ENCODE measurements around the gene UQCC5.

DNA sequence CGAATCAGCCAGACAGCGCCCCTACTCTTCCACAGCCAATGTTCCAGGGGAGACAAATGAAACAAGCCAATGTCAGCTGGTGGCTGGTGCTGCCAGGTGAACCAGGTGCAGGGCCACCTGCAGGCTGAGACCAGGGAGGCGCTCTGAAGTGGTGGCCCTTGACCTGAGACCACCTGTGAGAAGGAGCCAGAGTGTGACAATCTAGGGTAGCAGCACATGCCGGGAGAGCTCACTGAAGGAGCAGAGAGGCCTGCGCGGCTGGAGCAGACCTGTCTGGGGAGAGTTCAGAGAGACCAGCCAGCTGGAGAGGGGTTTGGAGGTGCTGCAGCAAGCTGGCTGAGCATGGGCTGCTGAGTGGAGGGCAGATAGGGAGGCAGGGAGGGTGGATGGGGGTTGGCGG is 42.0 kb upstream of the UQCC5 start:
- TF ChIP-seq EZH2 (IDR thresholded peaks at IDR 0.05; ENCODE audit: insufficient read depth, poor library complexity, severe bottlenecking) (no peak), EZH2phosphoT487 (IDR thresholded peaks at IDR 0.05; ENCODE audit: insufficient read depth, low read depth) (no peak)
